Kidney glomerular epithelial cell (primary cell): ENCODE results near the gene TNP1.

Experiments
- DNase-seq: peaks from one replicate; lab custom pipeline; 2025; lab: John Stamatoyannopoulos, UW

TNP1 gene

GRCh38 chr2:216839688-216840087, 20.2 kb downstream of the TNP1 start:
- no peak for DNase-seq

GRCh38 chr2:216838151-216838550, 21.7 kb downstream of the TNP1 start:
- no peak for DNase-seq

- no peak for DNase-seq
Observed at GRCh38 chr2:216837740-216838139, 22.1 kb downstream of the TNP1 start.

- DNase-seq: no peak
Observed at GRCh38 chr2:216833061-216833460, 26.8 kb downstream of the TNP1 start.

GRCh38 chr2:216830346-216830745, 29.5 kb downstream of the TNP1 start:
- DNase-seq: no peak

GRCh38 chr2:216829533-216829932, 30.3 kb downstream of the TNP1 start:
- DNase-seq: no peak

GRCh38 chr2:216827073-216827720, 32.7 kb downstream of the TNP1 start:
- no peak for DNase-seq

- no peak for DNase-seq
Observed at GRCh38 chr2:216822470-216822869, 37.4 kb downstream of the TNP1 start.

- DNase-seq: no peak
Observed at GRCh38 chr2:216820709-216821108, 39.2 kb downstream of the TNP1 start.

- DNase-seq: no peak
Observed at GRCh38 chr2:216819766-216820165, 40.1 kb downstream of the TNP1 start.

- no peak for DNase-seq
Observed at GRCh38 chr2:216819055-216819454, 40.8 kb downstream of the TNP1 start.

GRCh38 chr2:216810399-216811160, 49.3 kb downstream of the TNP1 start:
- no peak for DNase-seq
